K562 (cell line): ENCODE measurements around the gene DUS1L. TPM values are rescaled to one million over a fixed set of nuclear protein-coding genes. Genes with fewer than 3 reads are reported as not detected.

Experiments used
- ATAC-seq: fragments of 200-7000 bp; cut with Tn5 transposase; 3 replicates; pipeline ENCODE4 v1.9.1; 2020; ENCODE audit warnings: moderate library complexity
- BruUV-seq: library from RNA; stranded (reverse); fragments of 400-500 nt; replicated peaks from 2 replicates; lab custom pipeline; 2021; lab: Mats Ljungman, UMichigan
- CTCF ChIA-PET: fragments of 300-600 bp; formaldehyde crosslinking; extraction: SDS; loops from one replicate; lab custom pipeline; 2021; ENCODE audit warnings: low intra/inter-chr PET ratio; lab: Yijun Ruan, JAX
- POLR2A ChIA-PET: fragments of 300-600, 350-650 bp; sonication (Branson Sonifier 250); formaldehyde crosslinking; extraction: SDS; loops from one replicate; lab custom pipeline; 2021; ENCODE audit warnings: antibody characterized with exemption, inconsistent platforms; lab: Yijun Ruan, JAX
- DNase-seq, 4 experiments: peaks; one replicate each; pipeline versions ENCODE4 v3.0.0 to v3.0.0-alpha.2; 2011 to 2018; ENCODE audit warnings: low spot score in 3 of 4, mixed read lengths in 3 of 4; ENCODE audit errors: extremely low read depth in 1 of 4
- FAIRE-seq: peaks from 2 replicates; lab custom pipeline; 2011; peaks lifted over from hg19 to GRCh38; lab: Jason Lieb, UNC
- H2AFZ ChIP-seq: 2 replicates; pipeline ENCODE4 v1.6.0; 2011; ENCODE audit warnings: low read depth, low read length, control low read depth, inconsistent platforms
- H3K27ac ChIP-seq: fragments of 200-600 bp; 3 replicates; pipeline ENCODE4 v1.8.0; 2011; ENCODE audit warnings: low read depth, mild to moderate bottlenecking, control low read depth, inconsistent platforms, low read length, moderate library complexity, mixed read lengths; ENCODE audit errors: extremely low read depth
- H3K27me3 ChIP-seq, 2 experiments: fragments of 300-600 bp in 1 of 2; 2 replicates in 1 of 2; 3 replicates in 1 of 2; pipeline versions ENCODE4 v1.6.0 to v1.8.0; 2011; ENCODE audit warnings: inconsistent platforms in 2 of 2, low read length in 2 of 2, mild to moderate bottlenecking in 1 of 2, mixed read lengths in 1 of 2, moderate library complexity in 1 of 2; ENCODE audit not compliant: control insufficient read depth in 2 of 2, insufficient read depth in 2 of 2
- H3K36me3 ChIP-seq: fragments of 300-600 bp; 3 replicates; pipeline ENCODE4 v1.8.0; 2011; ENCODE audit warnings: mild to moderate bottlenecking, low read length, inconsistent platforms; ENCODE audit not compliant: control insufficient read depth, insufficient read depth
- H3K4me1 ChIP-seq, 2 experiments: fragments of 200-600 bp in 1 of 2; replicated peaks in 1 of 2; 2 replicates in 1 of 2; 3 replicates in 1 of 2; pipeline versions ENCODE4 v1.5.1 to v1.8.0; 2011; ENCODE audit warnings: inconsistent platforms in 2 of 2, low read length in 2 of 2, mild to moderate bottlenecking in 1 of 2, mixed read lengths in 1 of 2, moderate library complexity in 1 of 2; ENCODE audit not compliant: control insufficient read depth in 2 of 2, insufficient read depth in 2 of 2
- H3K4me2 ChIP-seq: 2 replicates; pipeline ENCODE4 v1.6.1; 2011; ENCODE audit warnings: low read length, control low read depth, inconsistent platforms, mixed read lengths; ENCODE audit not compliant: insufficient read depth
- H3K4me3 ChIP-seq: fragments of 200-600 bp; sonication (generic), shearing (Covaris generic); 2 replicates; pipeline ENCODE4 v1.5.1; 2016; ENCODE audit warnings: control low read depth, inconsistent platforms
- H3K79me2 ChIP-seq: fragments of 200-600 bp; 3 replicates; pipeline ENCODE4 v1.8.0; 2011; ENCODE audit warnings: low read length, inconsistent platforms; ENCODE audit not compliant: control insufficient read depth, insufficient read depth
- H3K9ac ChIP-seq, 2 experiments: 2 replicates each; pipeline versions ENCODE4 v1.6.0 to v1.6.1; 2011; ENCODE audit warnings: low read depth in 2 of 2, low read length in 2 of 2, control low read depth in 1 of 2, inconsistent platforms in 1 of 2, mild to moderate bottlenecking in 1 of 2, mixed read lengths in 1 of 2; ENCODE audit not compliant: insufficient read depth in 1 of 2
- H3K9me1 ChIP-seq: one replicate; pipeline ENCODE4 v1.6.0; 2011; ENCODE audit warnings: inconsistent platforms, mild to moderate bottlenecking, low read length, moderate library complexity; ENCODE audit not compliant: control insufficient read depth, insufficient read depth
- H3K9me3 ChIP-seq: replicated peaks from 2 replicates; pipeline ENCODE4 v1.5.1; 2011; ENCODE audit warnings: low read depth, low read length, inconsistent platforms; ENCODE audit not compliant: control insufficient read depth, insufficient read depth
- H4K20me1 ChIP-seq: replicated peaks from 2 replicates; pipeline ENCODE4 v1.6.1; 2011; ENCODE audit warnings: low read length, inconsistent platforms, mixed read lengths; ENCODE audit not compliant: control insufficient read depth, insufficient read depth
- FOXO4 ChIP-seq: fragments of 450-650 bp; formaldehyde crosslinking; IDR thresholded peaks from 2 replicates; pipeline ENCODE4 v1.4.0; 2020; ENCODE audit warnings: mild to moderate bottlenecking, moderate library complexity
- IRF9 ChIP-seq: fragments of 450-650 bp; IDR thresholded peaks from 2 replicates; pipeline ENCODE4 v1.6.1; 2016; ENCODE audit warnings: missing biosample characterization, missing genetic modification characterization
- MTA3 ChIP-seq: fragments of 450-650 bp; formaldehyde crosslinking; IDR thresholded peaks from 2 replicates; pipeline ENCODE4 v1.6.1; 2017; ENCODE audit warnings: mild to moderate bottlenecking, borderline replicate concordance
- NCOA4 ChIP-seq: fragments of 450-650 bp; IDR thresholded peaks from 2 replicates; pipeline ENCODE4 v1.6.1; 2018; ENCODE audit warnings: mild to moderate bottlenecking; ENCODE audit not compliant: partially characterized antibody
- THRB ChIP-seq: fragments of 450-650 bp; formaldehyde crosslinking; conservative IDR thresholded peaks from 2 replicates; pipeline ENCODE4 v1.4.0; 2022; ENCODE audit warnings: mild to moderate bottlenecking, missing genetic modification characterization
- ZNF57 ChIP-seq: fragments of 450-650 bp; formaldehyde crosslinking; IDR thresholded peaks from 2 replicates; pipeline ENCODE4 v1.4.0; 2020; ENCODE audit warnings: mild to moderate bottlenecking, moderate library complexity
- ZNF695 ChIP-seq: fragments of 450-650 bp; formaldehyde crosslinking; IDR thresholded peaks from 2 replicates; pipeline ENCODE4 v1.4.0; 2020; ENCODE audit warnings: mild to moderate bottlenecking, moderate library complexity
- ZNF707 ChIP-seq: fragments of 250-450 bp; sonication (Bioruptor Pico); conservative IDR thresholded peaks from 2 replicates; pipeline ENCODE4 v1.8.0; 2022; ENCODE audit warnings: inconsistent platforms, mild to moderate bottlenecking, moderate library complexity
- WGBS: fragments of 100-300 bp; shearing (Covaris generic); methylation state at CpG from one replicate; pipeline ENCODE4 v1.1.6; 2016; ENCODE audit warnings: low coverage, mixed read lengths; ENCODE audit not compliant: insufficient coverage; ENCODE audit errors: missing lambda C conversion rate; 5-methylcytosine and 5-hydroxymethylcytosine counted together
- in situ Hi-C: fragments of 300-500 bp; cut with MboI; formaldehyde crosslinking; loops from 4 replicates; pipeline ENCODE4 v1.15.0; 2018; ENCODE audit warnings: inconsistent platforms, mixed read lengths
- intact Hi-C: fragments of 100-400 bp; cut with micrococcal nuclease; formaldehyde crosslinking; loops from 2 replicates; pipeline ENCODE4 v1.14.2; 2022
- polyA plus RNA-seq, 8 experiments: library from polyadenylated mRNA; depleted of rRNA in 4 of 8; stranded (reverse) in 5 of 8; unstranded in 3 of 8; fragments of >200 nt; fragmentation: Nextera tagmentation in 2 of 8; fragmentation: Illumina TruSeq in 1 of 8; extraction: Ambion mirVana in 2 of 8; extraction: Trizol in 1 of 8; gene quantifications; 2 replicates each; pipeline versions ENCODE4 v1.2.1 to v1.2.3, GENCODE V29; 2011 to 2014; ENCODE audit warnings: inconsistent platforms in 1 of 8, missing spikeins in 1 of 8
- total RNA-seq, 7 experiments: library from RNA; depleted of rRNA in 6 of 7; stranded (reverse); fragments of >200 nt in 6 of 7; fragmentation: Illumina TruSeq in 2 of 7; extraction: Trizol in 2 of 7; gene quantifications; 2 replicates each; pipeline versions ENCODE4 v1.2.1 to v1.2.3, GENCODE V29; 2011 to 2021; ENCODE audit warnings: low replicate concordance in 1 of 7

Gene DUS1L
- total and polyA plus RNA-seq, 9 of the 15 experiments (the other 6 are each of a cell fraction or from before 2014, with no cell fraction given), result 7.8 to 210 (median 83.9) TPM

GRCh38 chr17:82012261-82012639, 53.4 kb downstream of the DUS1L start:
- Histone ChIP-seq H3K9me1 (no peaks in the 10 kb centered on the region), H2AFZ (no peak overlapping the region), H4K20me1 (no peaks in the 10 kb centered on the region), H3K36me3 (no peaks in the 10 kb centered on the region; the same call in 2 of the 3 replicates), H3K27me3 (no peaks in the 10 kb centered on the region), H3K27ac (no peak overlapping the region), H3K4me3 (no peak overlapping the region), H3K9ac (no peak overlapping the region), H3K9me3 (no peaks in the 10 kb centered on the region), H3K79me2 (no peaks in the 10 kb centered on the region), H3K4me2 (no peak overlapping the region), H3K4me1 (peaks cover 0 to 87% of the 10 kb centered on the region in 2 experiments; a peak in 2 of 5 replicates)
- no peak for ATAC-seq
- ChIA-PET POLR2A (interaction anchor here (0.6 kb wide), 1 partner anchor 440 kb away, joined by 3 read pairs; no protein-coding TSS in a partner anchor), CTCF (no interaction called here)
- in situ Hi-C loops, result no loop called here
- BruUV-seq, result no TSS peak
- intact Hi-C loops, result no loop called here
- WGBS, result 79% methylated on average over 11 of the region's 20 CpGs
- TF ChIP-seq ZNF707 (CRISPR knock-in tag) (no peak), ZNF695 (no peak), THRB (CRISPR knock-in tag) (no peak), FOXO4 (no peak), NCOA4 (no peak), ZNF57 (CRISPR knock-in tag) (no peak), MTA3 (no peak), IRF9 (tag) (no peak)
- no peak for DNase-seq
- FAIRE-seq, result no peak
